ENCODE measurements around the gene TMEM52. TPM values are rescaled to one million over a fixed set of nuclear protein-coding genes. Genes with fewer than 3 reads are reported as not detected.

The TMEM52 gene
- total RNA-seq, 1 experiment from 2014 or later: 9.6 TPM

DNA sequence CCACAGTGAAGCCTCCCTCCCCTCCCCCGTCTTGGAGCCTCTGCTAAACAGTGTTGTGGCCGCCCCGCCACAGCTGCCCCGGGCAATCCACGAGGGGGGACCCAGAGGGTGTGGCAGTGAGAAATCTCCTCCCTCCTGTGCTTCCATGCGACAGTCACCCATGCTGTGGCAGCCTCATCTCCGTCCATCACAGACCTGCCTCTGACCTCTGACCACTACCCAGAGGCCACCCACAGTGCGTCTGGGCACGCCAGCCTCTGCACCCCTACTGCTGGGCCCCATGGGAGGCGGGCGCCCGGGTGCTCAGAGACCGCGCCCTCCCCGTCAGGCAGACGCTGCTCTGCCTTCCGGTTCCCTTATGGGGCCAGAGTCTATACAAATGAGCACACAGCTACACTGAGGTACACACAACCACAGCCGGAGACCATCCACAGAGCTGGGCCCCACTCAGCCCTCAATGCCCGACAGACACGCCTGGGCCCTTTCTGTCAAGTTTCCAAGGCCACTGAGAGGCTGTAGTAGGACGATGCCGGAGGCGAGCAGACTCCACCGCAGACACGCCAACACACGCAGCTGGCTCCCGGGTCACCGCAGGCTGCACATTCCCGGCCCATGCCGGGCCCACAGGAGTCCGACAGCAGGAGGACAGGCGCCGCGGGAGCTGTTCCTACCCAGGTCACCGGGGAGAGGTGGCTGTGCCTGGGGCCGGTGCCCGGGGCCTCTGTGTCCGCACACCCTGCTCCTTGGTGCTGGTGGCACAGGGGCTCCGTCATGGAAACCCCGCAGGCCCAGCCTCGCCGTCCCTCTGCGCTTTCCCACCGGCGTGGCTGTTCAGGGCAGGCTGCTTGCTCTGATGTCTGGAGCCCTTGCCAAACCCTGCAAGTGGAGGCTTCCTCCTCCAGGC is 23.9 kb upstream of the TMEM52 start:
- Mint-ChIP-seq H3K9me3 (peaks cover 0 to 2% of the 10 kb centered on the region in 2 experiments; a peak in 1 of 5 replicates), H3K4me3 (no peak overlapping the region), H3K27me3 (ENCODE audit: low read depth) (peaks cover 2% of the 10 kb centered on the region), H3K36me3 (ENCODE audit: insufficient read depth in 1 of 3, low read depth in 3 of 3) (no peaks in the 10 kb centered on the region), H3K27ac (no peak overlapping the region), H3K4me1 (peaks cover 4 to 6% of the 10 kb centered on the region in 2 experiments; a peak in 3 of 4 replicates)
- H3K56ac ChIP-seq (ENCODE audit: insufficient read length, low read depth, low read length): no peak overlapping the region
- H4K91ac ChIP-seq (ENCODE audit: insufficient read length, low read depth, low read length): no peak overlapping the region
- no CpG with 5 or more reads among the region's 45 CpGs for WGBS (ENCODE audit: extremely low coverage, insufficient read length, low lambda C conversion rate)
- no peak overlapping the region for H2BK120ac ChIP-seq (ENCODE audit: low read depth, low read length, poor library complexity, severe bottlenecking)
- H3K23me2 ChIP-seq (ENCODE audit: insufficient read length, low read depth, low read length, poor library complexity, severe bottlenecking): no peaks in the 10 kb centered on the region
- no peaks in the 10 kb centered on the region for H3K79me2 ChIP-seq (ENCODE audit: insufficient read depth, low read length)
- H4K20me1 ChIP-seq (ENCODE audit: control insufficient read depth, insufficient read depth, insufficient read length): peaks cover 3% of the 10 kb centered on the region
- H2AK5ac ChIP-seq (ENCODE audit: insufficient read length, low read length): no peak overlapping the region
- no peak overlapping the region for H3K4me2 ChIP-seq (ENCODE audit: insufficient read depth, insufficient read length, low read length)
- no peak overlapping the region for H3T11ph ChIP-seq (ENCODE audit: low read length)
- H2AFZ ChIP-seq (ENCODE audit: low read length): no peak overlapping the region
- no peak overlapping the region for H3K23ac ChIP-seq (ENCODE audit: insufficient read length, low read depth, low read length)
- H3K79me1 ChIP-seq (ENCODE audit: insufficient read depth, low read depth, low read length, poor library complexity, severe bottlenecking): no peaks in the 10 kb centered on the region
- H3K9me3 ChIP-seq (ENCODE audit: control insufficient read depth, low read depth, low read length): no peaks in the 10 kb centered on the region
- no peaks in the 10 kb centered on the region for H3K27me3 ChIP-seq (ENCODE audit: insufficient read depth, low read length)
- H2BK12ac ChIP-seq (ENCODE audit: insufficient read length, low read depth, low read length): no peak overlapping the region
- H2BK15ac ChIP-seq (ENCODE audit: low read depth, low read length): no peak overlapping the region
- no peak overlapping the region for H2BK20ac ChIP-seq (ENCODE audit: low read depth, low read length, poor library complexity, severe bottlenecking)
- no peak for TF ChIP-seq CTCF (conservative IDR thresholded peaks at IDR 0.05)
- no peak overlapping the region for H2BK5ac ChIP-seq (ENCODE audit: insufficient read length, low read length)
- no peak overlapping the region for H4K5ac ChIP-seq (ENCODE audit: insufficient read length, low read depth, low read length)
- H3K27ac ChIP-seq (ENCODE audit: insufficient read length, low read depth, low read length): no peak overlapping the region
- no peak overlapping the region for H3K9ac ChIP-seq (ENCODE audit: extremely low read depth, insufficient read length, low read length)
- H4K8ac ChIP-seq (replicated peaks; ENCODE audit: insufficient read length, low read depth, low read length): no peak overlapping the region
- no peak overlapping the region for H3K14ac ChIP-seq (ENCODE audit: insufficient read depth, low read length)
- no peak overlapping the region for H3K18ac ChIP-seq (ENCODE audit: insufficient read length, low read depth, low read length)
- H3K4me1 ChIP-seq (ENCODE audit: insufficient read depth, low read length): no peaks in the 10 kb centered on the region
- no peak overlapping the region for H3K4ac ChIP-seq (ENCODE audit: low read depth, low read length)
- DNase-seq: no peak

Measured in H9 (cell line).